Measurements from ENCODE around the gene OR51B5.
"Not testable (repeated sequence)": the region's sequence is repeated elsewhere in the genome, so short reads cannot be mapped to it uniquely, and the experiment has no call there.

GRCh38 chr11:5337253-5337652 is 6.1 kb downstream of the OR51B5 start:
- not testable (repeated sequence) for TF ChIP-seq CTCF (IDR thresholded peaks at IDR 0.05; ENCODE audit: low read depth, low read length, missing input control); HNF4A (conservative IDR thresholded peaks at IDR 0.05); REST (IDR thresholded peaks at IDR 0.05); RXRA (IDR thresholded peaks at IDR 0.05); MAX (IDR thresholded peaks at IDR 0.05); RAD21 (IDR thresholded peaks at IDR 0.05); ATF3 (IDR thresholded peaks at IDR 0.05); ZBTB33 (IDR thresholded peaks at IDR 0.05); SP1 (IDR thresholded peaks at IDR 0.05); GABPA (IDR thresholded peaks at IDR 0.05 in 1 of 2, conservative IDR thresholded peaks at IDR 0.05 in 1 of 2); HNF4G (IDR thresholded peaks at IDR 0.05); JUND (IDR thresholded peaks at IDR 0.05); YY1 (IDR thresholded peaks at IDR 0.05)
